ENCODE results near the gene F2RL2.

F2RL2 gene
- long read RNA-seq, partial matches to known transcripts, result 0 of 1 reads
- long read RNA-seq, other reads (novel, unspliced or antisense), result 1 of 1 reads

GRCh38 chr5:76622973-76623596 lies at the start of gene F2RL2:
F2RL2 (minus strand) TSS chr5:76623403; CDS start chr5:76623230, 173 bp downstream.
- no peak for TF ChIP-seq SPI1 (IDR thresholded peaks at IDR 0.05; ENCODE audit: borderline replicate concordance, low read depth)
- no peak for TF ChIP-seq REST (IDR thresholded peaks at IDR 0.05; ENCODE audit: insufficient replicate concordance, low read depth)
- TF ChIP-seq POLR2AphosphoS5 (IDR thresholded peaks at IDR 0.05; ENCODE audit: low read depth), result no peak
- TF ChIP-seq CTCF (IDR thresholded peaks at IDR 0.05; ENCODE audit: insufficient read depth, low read length), result no peak
- TF ChIP-seq GABPA (IDR thresholded peaks at IDR 0.05; ENCODE audit: low read depth), result no peak
- Histone ChIP-seq H3K4me3 (replicated peaks; ENCODE audit: insufficient read depth, low read length) (no peak within 1 kb of the TSS), H3K27ac (replicated peaks) (no peak within 1 kb of the TSS), H3K27me3 (ENCODE audit: insufficient read depth, poor library complexity, severe bottlenecking) (no peaks in the 10 kb centered on the region)
- no peak for DNase-seq (ENCODE audit: low read depth in 1 of 2, low spot score in 1 of 2)

GRCh38 chr5:76672242-76672641 lies 49.0 kb upstream of the F2RL2 start:
- DNase-seq (ENCODE audit: low read depth in 1 of 2, low spot score in 1 of 2), result no peak
- no peak overlapping the region for H3K4me3 ChIP-seq (replicated peaks; ENCODE audit: insufficient read depth, low read length)
- H3K27me3 ChIP-seq (ENCODE audit: insufficient read depth, poor library complexity, severe bottlenecking), result no peaks in the 10 kb centered on the region
- H3K27ac ChIP-seq (replicated peaks), result no peak overlapping the region
- no peak for TF ChIP-seq SPI1 (IDR thresholded peaks at IDR 0.05; ENCODE audit: borderline replicate concordance, low read depth)
- TF ChIP-seq REST (IDR thresholded peaks at IDR 0.05; ENCODE audit: insufficient replicate concordance, low read depth), result no peak
- no peak for TF ChIP-seq CTCF (IDR thresholded peaks at IDR 0.05; ENCODE audit: insufficient read depth, low read length)
- TF ChIP-seq POLR2AphosphoS5 (IDR thresholded peaks at IDR 0.05; ENCODE audit: low read depth), result no peak
- TF ChIP-seq GABPA (IDR thresholded peaks at IDR 0.05; ENCODE audit: low read depth), result no peak

- Histone ChIP-seq H3K27me3 (ENCODE audit: insufficient read depth, poor library complexity, severe bottlenecking) (no peaks in the 10 kb centered on the region), H3K4me3 (replicated peaks; ENCODE audit: insufficient read depth, low read length) (no peak overlapping the region), H3K27ac (replicated peaks) (no peak overlapping the region)
- no peak for DNase-seq (ENCODE audit: low read depth in 1 of 2, low spot score in 1 of 2)
- no peak for TF ChIP-seq SPI1 (IDR thresholded peaks at IDR 0.05; ENCODE audit: borderline replicate concordance, low read depth)
- TF ChIP-seq CTCF (IDR thresholded peaks at IDR 0.05; ENCODE audit: insufficient read depth, low read length), result no peak
- no peak for TF ChIP-seq POLR2AphosphoS5 (IDR thresholded peaks at IDR 0.05; ENCODE audit: low read depth)
- TF ChIP-seq GABPA (IDR thresholded peaks at IDR 0.05; ENCODE audit: low read depth), result no peak
- TF ChIP-seq REST (IDR thresholded peaks at IDR 0.05; ENCODE audit: insufficient replicate concordance, low read depth), result no peak
Measured at GRCh38 chr5:76670508-76670907, 47.3 kb upstream of the F2RL2 start.
